ENCODE results near the gene CHN1.

Gene CHN1

DNA sequence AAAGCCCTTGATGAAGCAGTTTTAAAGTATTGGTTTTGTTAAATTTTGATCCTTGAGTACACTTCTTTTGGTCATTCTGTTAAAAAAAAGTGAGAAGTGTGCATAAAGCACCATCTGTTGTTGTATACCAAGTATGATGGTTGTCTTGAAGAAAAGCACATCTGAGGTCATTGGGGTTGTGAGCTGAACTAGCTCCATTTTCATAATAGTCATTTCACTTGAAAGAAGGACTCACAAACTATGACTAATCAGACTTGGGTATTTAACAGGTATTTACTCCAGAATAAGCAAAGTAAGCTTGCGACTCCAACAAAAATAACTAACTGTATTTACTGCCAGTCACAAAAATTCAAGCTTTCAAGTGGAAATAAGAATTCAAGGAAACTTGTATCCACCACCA lies 35.1 kb downstream of the CHN1 start:
- no peak for DNase-seq

DNA sequence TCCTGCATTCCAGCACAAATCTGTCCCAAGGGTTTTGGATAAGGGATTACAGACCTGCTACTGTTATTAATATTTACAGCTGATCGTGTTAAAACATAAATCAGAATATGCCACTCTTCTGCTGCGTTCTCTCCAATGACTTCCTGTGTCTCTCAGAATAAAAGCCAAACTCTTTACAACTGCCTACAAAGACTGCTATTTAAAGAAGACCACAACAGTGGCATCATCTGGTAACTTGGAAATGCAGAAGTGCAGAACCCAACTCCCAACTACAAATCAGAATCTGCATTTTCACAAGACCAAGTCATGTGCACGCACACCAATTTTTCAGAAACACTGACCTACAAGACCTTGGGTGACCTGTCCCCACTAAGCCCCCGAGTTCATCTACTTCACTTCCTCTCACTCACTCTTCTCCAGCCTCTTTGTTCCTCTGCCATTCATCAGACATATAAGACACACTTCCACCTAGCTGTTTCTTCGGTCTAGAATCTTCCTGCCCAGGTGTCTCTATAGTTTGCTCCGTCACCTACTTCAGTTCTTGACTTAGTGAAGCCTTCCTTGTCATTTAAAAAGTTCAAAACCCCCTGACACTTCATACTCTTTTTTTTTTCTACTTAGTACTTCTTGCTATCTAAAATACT lies 36.0 kb downstream of the CHN1 start:
- DNase-seq: no peak

DNA sequence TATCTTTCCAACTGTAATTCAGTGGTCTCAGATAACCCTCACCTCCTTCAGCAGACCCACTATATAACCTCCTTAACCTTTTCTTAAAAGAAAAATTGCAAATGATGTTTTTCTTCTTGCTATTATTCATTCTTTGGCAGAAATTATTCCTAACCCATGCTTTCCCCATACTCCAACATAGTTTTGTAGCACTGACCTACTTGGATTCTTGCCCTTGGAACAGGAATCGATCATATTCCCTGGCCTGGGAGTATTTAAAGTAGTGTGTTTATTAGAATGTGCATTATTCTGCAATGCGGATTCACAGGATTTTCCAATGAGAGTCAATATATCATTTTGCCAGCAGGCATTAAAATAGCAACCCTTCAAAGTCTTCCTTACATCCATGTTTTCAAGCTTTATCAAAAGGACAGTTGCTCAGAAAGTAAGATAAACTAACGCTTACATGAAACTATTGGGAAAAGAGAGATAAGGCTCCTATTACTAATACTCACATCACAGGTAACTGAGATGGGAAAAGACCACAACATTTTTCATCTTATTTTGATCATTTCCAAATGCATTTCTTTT lies 37.4 kb downstream of the CHN1 start:
- DNase-seq: no peak

DNA sequence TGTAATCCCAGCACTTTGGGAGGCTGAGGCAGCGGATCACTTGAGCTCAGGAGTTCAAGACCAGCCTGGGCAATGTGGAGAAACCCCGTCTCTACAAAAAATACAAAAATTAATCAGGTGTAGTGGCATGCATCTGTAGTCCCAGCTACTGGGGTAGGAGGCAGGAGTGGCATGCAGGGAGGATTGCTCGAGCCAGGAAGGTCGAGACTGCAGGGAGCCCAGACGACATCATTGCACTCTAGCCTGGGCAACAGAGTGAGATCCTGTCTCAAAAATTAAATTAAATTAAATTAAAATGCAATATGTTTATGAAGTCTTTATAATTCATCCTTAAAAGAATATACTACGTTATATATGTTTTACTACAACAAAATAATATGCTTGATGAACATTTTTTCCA lies 38.1 kb downstream of the CHN1 start:
- no peak for DNase-seq

DNA sequence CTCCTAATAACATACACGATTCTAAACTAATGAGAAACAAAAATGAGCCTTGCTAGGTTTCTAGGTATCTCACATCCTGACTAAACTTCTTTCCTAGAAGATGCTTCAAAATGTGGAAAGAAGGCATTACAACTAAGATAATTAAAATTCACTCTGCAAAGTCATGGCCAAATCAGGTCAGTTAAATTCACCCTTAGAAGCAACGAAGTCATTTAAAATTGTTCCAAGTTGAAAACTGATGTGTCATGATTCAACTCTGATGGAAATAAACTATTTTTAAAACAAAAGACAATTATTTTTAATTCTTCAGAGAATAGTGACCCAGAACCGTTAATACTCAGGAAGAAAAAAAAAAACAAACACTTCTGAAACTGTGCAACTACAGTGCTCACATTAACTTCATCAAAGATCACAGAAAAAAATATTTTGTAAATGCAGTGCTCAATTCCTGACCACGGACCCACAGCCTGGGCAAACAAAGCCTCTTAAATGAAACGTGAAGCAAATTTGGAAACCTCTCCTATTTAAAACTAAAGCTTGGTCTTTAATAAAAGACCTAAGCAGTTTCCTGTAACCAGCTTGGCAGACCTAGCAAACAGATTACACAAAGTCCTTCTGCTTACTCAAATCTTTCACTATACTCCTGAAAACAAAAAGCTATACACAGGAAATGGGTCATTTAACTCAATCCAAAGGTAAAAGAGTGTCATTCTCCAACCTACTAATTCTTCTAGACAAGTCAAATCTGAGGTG lies 39.0 kb downstream of the CHN1 start:
- DNase-seq: no peak

DNA sequence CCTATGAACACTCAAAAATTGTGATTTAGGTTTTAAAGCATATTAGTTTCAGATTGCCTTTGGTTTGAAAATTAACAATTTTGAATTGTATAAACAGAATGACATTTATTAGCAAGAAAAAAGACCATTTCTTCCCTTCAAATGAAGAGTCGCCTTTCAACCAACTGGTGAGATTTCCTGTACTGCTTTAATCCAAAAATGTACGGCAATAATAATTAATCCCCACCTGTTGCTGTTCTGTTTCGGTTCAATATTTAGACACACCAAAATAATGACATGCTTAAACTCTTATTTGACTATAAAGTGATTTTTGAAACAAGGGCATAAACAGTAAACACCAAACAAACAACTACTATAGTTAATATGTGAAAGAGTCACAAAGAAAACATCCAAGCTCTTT lies 39.6 kb downstream of the CHN1 start:
- DNase-seq: no peak

DNA sequence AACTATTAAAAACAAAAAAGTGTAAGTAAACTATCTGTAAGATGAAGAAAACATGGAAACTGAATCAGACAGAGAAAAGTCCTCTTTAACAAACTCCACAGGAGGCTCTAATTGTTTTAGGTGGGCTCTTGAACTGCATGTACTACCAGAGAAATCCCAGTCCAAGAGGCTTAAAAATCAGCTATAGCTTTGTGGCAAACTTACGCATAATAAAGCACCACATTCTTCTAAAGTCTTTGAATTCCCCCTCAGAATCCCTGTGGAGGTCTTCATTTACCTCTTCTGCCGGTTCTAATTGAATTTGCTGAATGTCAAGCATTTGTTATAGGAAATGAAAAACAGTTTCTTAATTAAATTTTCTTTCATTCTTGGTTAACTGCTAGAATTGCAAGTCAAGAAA lies 40.8 kb downstream of the CHN1 start:
- DNase-seq: no peak

DNA sequence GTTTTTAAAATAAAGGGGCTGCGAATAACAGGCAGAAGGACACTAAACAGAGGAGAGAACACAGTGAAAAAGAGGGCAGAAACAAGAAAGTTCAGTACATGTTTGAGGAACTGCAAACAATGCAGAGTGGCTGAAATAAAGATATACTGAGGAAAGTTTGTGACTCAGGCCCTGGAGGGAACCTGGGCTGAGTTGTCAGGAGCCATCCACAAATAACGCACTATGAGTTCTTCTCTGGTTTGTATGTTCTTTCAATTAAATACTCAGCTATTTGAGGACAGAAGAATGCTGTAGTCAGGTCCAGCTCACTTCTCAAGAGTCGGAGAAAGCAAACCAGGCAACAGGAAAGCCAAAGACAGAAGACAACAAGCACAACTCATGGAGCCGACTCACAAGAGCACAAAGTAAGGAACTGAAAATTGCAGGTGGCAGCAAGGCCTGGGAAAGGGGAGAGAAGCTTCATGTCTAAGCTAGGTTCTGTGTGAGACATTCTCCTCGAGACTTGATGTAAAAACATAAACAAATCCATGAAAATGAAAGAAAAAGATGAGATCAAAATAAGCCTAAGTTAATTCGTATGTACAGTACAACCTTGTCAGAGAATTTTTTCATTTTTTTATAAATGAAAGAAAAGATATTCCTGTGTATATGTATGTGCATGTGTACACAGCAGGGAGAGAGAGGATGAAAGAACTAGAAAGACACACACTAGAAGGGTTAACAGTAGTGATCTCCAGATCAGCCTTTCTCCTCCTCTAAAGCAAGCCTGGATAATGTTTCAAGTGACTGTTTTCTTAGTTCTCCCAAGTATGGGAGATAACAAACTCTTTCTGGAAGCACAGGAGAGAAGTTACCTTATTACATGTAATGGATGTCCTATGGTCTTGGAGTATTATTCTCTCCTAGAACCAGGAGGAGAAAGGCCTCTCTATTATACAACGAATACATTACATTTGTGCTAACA lies 41.5 kb downstream of the CHN1 start:
- DNase-seq: no peak

DNA sequence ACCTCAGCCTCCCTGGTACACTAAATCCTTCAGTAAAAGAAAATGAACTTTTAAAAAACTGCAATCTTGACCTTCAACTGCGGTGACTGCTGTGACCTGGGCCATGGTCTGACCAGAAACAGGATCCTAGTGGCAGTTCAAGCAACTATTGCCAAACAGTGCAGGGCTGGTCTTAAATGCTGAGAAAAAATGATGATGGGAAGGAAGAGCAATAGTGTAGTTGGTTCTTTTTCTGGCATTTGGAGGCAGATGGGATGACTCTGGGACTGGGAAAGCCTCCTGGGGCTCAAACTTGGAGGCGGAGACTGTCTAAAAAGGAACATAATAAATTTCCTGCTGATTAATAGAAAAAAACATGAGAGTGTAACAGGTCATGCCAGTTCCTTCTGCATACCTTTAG lies 45.4 kb downstream of the CHN1 start:
- no peak for DNase-seq

DNA sequence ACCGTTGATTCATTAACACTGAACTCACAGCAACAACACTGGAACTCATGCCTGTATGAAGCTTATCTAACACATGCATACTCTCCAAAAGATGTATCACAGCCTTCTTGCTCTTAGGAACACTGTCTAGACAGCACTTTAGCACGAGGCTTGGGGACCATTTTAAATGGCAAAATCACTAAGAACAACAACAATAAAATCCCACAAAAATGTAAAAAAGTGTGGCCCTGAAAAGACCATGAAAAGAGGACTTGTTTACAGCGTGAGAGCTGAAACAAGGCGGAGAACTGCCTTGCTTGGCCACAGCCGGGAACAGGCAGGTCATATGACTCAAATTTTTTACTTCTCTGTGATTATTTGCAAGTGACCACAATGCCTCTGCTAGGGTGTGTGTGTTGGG lies 48.1 kb downstream of the CHN1 start:
- no peak for DNase-seq

DNA sequence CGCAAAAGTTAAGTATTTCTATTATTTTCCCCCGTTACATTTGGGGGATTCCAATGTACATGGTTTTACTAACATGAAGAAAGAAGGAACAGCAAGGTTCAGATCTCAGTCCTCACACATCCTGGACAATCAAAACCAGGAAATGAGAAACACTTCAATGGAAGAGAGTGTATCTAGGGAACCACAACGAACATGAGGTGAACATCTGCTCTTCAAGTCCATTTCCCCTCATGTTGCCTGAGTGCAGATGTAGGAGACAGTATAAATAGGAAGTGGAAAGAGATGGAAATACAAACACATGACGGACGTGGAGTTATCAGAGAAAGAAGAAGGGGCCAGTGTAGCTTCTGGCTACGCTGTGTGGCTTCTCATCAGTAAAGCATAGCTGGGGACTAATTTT lies 52.6 kb downstream of the CHN1 start:
- no peak for DNase-seq

DNA sequence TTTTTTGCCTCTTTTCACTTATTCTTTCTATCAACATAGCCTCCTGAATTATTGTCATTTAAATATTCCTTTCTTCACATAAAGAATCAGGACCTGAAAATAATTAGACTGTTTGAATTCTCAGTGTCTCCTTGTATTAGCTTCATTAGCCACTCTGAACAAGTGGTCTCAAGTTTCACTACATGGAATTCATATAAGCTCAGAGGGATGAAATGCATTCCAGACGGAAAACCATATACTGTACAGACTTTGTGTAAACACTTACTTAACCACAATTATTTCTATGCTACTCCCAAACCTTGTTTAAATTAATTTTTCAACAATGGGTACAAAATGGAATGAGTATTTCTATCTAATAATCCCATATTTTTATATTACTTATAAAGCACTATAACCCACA lies 53.4 kb downstream of the CHN1 start:
- no peak for DNase-seq

DNA sequence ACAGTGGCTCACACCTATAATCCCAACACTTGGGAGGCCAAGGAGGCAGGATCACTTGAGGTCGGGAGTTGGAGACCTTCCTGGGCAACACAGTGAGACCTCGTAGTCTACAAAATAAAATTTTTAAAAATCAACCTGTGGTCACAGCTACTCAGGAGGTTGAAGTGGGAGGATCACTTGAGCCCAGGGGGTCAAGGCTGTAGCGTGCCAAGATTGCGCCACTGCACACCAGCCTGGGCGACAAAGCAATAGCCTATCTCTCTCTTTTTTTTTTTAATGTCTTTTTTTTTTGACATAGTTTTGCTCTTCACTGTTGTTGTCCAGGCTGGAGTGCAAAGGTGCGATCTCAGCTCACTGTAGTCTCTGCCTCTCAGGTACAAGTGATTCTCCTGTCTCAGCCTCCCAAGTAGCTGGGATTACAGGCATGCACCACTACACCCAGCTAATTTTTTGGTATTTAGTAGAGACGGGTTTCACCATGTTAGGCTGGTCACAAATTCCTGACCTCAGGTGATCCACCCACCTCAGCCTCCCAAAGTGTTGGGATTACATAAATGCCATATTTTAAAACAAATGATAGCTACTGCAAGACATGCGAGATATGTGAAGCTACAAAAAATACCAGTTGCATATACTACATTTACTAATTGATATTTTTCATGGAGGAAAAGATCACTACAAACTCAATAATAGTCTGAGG lies 55.0 kb downstream of the CHN1 start:
- no peak for DNase-seq

DNA sequence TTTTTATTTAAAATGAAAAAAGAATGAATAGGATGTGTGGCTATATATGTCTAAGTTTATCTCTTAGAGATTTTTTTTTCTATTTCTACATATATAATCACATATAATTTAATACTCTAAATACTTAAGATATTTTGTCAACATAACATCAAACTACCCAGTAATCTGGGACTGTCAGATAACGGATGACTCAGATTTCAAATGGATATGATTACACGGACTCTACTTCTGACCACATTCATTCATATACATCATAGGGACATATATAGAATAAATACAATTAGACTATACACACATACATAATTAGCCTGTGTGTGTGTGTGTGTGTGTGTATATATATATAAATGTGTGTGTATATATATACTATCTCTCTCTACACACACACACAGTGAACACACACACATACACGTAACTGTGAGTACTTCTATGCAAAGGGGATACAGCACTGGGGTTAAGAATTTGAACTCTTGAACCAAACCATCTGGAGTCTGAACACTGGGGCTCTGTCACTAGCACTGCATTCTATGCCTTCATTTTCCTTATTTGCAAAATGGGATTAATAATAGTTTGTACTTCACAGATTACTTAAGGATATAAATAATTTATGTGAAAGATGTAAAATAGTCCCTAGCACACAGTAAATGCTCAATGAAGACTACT lies 59.5 kb downstream of the CHN1 start:
- no peak for DNase-seq

DNA sequence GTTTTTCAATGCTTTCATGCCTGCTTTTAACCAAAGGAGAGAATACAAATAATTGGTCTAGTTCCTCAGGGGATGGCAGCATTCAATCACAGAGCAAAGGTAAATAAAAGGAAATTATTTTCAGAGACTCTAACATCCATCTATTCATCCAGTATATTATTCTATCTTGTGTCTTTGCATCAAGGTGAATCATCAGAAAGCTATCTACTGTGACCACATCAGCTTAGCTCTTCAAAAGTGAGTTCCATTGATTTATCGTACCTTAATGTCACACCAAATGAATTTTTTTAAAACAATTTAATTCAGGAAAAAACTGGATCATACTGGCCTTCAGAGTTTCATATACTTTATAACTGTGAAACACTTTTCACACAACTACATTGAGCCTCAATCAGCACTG lies 66.1 kb downstream of the CHN1 start:
- no peak for DNase-seq

DNA sequence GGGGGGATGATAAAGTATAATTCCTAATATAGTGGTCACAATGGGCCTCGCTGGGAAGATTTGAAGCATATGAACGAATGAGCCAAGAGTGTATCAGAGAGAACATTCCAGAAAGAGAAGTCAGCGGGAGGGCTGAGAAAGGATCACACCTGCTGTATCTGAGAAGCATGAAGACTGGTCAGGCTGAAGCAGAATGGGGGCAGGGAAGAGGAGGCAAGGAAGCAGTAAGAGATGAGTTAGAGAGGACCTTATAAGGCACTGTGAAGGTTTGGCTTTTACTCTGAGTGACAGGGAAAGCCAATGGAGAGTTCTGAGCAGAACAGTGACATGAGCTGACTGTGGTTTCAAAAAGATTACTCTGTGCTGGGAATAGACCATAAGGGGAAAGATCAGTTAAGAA lies 73.5 kb downstream of the CHN1 start:
- DNase-seq: no peak

DNA sequence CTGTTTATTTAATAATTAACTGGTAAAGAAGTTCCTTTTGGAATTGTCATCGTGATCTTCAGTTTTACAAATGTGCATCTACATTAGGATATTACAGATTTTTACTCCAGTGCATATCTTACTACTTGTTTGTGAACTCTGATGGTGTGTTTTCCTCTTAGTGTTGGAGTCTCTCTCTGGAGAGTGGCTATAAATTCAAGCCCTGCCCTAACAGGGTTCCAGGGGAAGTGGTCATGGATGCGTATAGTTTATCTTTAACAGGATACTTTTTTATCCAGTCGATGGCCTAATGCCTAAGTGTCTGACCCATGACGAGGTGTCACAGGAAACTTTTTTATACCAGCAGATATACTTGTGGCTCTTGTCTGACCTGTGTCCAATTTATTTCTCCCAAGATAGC lies 75.4 kb downstream of the CHN1 start:
- DNase-seq: no peak

DNA sequence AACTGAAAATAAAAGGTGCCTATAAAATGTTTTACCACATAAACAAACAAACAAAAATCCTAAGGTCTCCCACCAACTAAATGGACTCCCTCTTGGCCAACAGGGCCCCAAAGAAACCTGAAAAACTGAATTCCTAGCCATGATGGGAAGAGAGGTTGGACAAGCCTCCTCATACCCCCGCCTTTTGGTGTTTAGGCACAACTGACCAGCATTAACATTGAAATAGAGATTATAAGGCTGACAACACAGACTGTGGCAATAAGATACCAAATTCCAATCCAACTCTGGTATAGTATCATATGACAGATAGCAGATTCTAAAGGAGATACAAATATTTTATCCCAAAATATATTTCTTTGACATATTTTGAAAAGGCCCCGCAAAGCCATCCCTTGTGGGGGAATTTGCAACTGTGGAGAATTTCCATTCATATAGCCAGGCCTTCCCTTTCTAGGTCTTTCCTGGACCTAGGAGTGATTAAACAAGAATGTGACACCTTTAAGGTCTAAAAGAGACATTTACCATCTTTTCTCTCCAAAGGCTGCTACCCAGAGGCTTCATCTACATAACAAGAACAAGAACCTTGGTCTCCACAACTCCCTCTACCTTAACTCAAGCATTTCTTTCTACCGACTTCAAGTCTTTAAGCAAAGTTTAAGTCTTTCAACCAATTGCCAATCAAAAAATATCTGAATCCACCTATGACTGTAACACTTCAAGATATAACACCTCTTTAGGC lies 80.0 kb downstream of the CHN1 start:
- DNase-seq: no peak

DNA sequence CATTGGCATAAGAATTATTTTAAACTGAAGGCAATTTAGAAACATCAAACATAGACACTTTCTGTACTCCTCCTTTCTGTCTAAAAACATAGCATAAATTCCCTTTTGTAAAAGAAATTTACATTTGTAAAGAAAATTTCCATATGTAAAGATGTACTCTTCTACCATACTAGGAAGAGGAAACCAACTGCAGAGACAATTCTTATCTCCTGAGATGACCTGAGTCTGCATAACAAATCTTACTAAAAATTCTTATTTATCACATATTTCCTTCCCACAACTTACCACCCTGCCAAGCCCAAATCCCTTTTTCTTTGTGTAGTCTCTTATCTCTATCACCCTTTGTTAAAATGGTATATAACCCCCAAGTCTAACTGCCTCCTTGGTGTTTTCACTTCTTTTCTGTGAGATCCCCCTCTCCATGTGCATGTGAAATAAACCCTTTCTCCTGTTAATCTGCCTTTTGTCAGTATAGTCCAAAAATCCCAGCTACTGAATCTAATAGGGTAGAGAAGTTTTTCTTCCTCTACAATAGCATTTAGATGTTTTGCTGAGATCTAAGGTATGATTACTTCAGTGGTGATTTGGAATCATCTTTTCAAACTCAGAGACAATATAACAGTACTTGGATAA lies 81.0 kb downstream of the CHN1 start:
- DNase-seq: no peak

DNA sequence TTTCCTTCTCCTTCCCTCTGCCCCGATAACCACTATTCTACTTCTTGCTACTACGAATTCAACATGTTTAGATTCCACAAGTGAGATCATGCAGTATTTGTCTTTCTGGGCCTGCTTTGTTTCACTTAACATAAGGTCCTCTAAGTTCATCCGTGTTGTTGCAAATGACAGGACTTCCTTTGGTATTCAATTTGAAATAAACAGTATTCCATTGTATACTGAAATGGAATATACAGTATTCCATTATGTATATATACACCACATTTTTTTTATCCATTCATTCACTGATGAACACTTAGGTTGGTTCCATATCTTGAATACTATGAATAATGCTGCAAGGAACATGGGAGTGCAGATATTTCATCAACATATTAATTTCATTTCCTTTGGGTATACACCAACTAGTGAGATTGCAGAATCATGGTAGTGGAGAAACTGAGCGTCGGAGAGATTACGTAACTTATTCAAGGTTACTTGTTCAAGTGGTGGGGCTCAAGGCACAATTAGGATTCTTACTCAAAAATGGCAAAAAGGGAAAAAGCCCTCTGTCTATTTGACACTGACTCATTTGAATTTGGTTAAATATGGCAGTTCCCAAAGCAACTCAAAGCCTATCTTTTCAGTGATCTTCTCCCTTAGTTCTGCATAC lies 85.1 kb downstream of the CHN1 start:
- no peak for DNase-seq
